OCI-LY1 (cell line): Measurements from ENCODE around the gene TMEM44.

ENCODE experiments used
- EZH2 ChIP-seq: fragments of 200-600 bp; sonication (generic), shearing (Covaris generic); IDR thresholded peaks from 2 replicates; pipeline ENCODE4 v1.8.0; 2017; ENCODE audit warnings: borderline replicate concordance, mixed run types, mild to moderate bottlenecking, antibody characterized with exemption, low read length, moderate library complexity, mixed read lengths
- TF ChIP-seq, protein P1 (sequence below): fragments of 200-600 bp; sonication (generic), shearing (Covaris generic); IDR thresholded peaks from 2 replicates; pipeline ENCODE4 v1.5.1; 2017; ENCODE audit warnings: mild to moderate bottlenecking, antibody characterized with exemption, low read length, moderate library complexity, mixed read lengths

DNA sequence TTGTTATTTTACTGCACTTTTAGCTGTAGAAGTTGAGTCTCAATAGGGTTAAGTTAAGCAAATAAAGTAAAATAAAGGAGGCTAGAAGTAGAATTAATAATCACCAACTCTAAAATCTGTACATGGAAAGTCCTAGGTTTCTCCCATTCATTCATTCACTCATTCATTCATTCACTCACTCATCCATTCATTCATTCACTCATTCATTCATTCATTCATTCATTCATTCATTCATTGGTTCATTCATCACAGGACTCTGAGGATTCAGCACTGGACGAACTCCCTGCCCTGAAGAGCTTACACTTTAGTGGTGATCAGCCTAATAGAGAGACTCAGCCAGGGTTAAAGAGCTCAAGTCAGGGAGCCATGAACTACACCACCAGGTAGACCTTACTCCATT lies 43.3 kb upstream of the TMEM44 start:
- TF ChIP-seq, protein P1, sequence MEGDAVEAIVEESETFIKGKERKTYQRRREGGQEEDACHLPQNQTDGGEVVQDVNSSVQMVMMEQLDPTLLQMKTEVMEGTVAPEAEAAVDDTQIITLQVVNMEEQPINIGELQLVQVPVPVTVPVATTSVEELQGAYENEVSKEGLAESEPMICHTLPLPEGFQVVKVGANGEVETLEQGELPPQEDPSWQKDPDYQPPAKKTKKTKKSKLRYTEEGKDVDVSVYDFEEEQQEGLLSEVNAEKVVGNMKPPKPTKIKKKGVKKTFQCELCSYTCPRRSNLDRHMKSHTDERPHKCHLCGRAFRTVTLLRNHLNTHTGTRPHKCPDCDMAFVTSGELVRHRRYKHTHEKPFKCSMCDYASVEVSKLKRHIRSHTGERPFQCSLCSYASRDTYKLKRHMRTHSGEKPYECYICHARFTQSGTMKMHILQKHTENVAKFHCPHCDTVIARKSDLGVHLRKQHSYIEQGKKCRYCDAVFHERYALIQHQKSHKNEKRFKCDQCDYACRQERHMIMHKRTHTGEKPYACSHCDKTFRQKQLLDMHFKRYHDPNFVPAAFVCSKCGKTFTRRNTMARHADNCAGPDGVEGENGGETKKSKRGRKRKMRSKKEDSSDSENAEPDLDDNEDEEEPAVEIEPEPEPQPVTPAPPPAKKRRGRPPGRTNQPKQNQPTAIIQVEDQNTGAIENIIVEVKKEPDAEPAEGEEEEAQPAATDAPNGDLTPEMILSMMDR = no peak
- TF ChIP-seq EZH2 = no peak
